Astrocyte of the cerebellum (primary cell): ENCODE data around the gene FSCN2.

Experiments used
- DNase-seq: peaks from one replicate; pipeline ENCODE4 v3.0.0-alpha.2; 2011; ENCODE audit warnings: low read depth
- H3K4me3 ChIP-seq: 2 replicates; pipeline ENCODE4 v1.5.1; 2011; ENCODE audit warnings: mild to moderate bottlenecking, low read depth, low read length, moderate library complexity
- CTCF ChIP-seq: IDR thresholded peaks from 2 replicates; pipeline ENCODE4 v1.5.1; 2012; ENCODE audit warnings: low read length, low read depth, moderate library complexity, mild to moderate bottlenecking; ENCODE audit errors: missing control alignments
- in situ Hi-C: cut with HindIII; loops from 2 replicates; pipeline ENCODE4 v1.10.0; 2017; ENCODE audit warnings: low sequenced_read_pairs

The FSCN2 gene

DNA sequence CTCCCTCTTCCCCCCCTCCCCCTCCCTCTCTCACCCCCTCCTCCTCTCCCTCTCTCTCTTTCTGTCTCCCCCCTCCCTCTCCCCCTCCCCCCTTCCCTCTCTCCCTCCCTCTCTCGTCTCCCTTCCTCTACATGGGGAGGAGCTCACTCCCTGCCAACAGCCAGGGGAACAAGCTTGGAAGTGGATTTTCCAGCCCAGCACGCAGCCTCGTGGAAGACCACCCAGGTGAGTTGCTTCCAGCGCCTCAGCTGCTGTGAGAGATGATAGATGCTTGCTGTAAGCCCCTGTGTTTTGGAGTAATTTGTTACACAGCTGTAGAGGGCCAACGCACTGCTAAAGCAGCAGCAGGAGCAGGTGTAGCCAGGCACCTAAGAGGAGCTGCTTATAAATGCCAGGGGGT lies 36.4 kb upstream of the FSCN2 start:
- H3K4me3 ChIP-seq = no peak overlapping the region

DNA sequence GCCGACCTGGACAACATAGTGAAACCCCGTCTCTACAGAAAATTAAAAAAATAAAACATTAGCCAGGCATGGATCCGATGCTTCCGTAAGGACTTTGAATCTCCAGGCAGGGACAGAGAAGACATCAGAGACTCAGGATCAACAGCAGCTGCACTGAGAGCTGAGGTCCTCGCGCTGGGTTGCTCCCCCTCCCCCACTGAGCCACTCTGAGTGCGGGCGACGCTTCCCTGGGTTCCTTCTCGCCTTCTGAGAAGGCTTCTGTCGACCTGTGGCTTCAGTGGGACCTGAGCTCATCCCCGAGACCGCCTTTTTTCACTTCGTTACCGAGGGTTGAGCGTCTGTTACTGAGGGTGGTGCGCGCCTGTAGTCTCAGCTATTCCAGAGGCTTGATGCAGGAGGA lies 36.0 kb upstream of the FSCN2 start:
- no peak for TF ChIP-seq CTCF
- DNase-seq = no peak
- in situ Hi-C loops = no loop called here
- H3K4me3 ChIP-seq = no peak overlapping the region

More for the DNA sequence above, 36.4 kb upstream of the FSCN2 start:
- no peak for DNase-seq
- no peak for TF ChIP-seq CTCF
- in situ Hi-C loops = no loop called here

GRCh38 chr17:81492706-81493105 lies 35.5 kb upstream of the FSCN2 start:
- TF ChIP-seq CTCF = no peak
- H3K4me3 ChIP-seq = no peak overlapping the region
- no peak for DNase-seq
- in situ Hi-C loops = no loop called here

DNA sequence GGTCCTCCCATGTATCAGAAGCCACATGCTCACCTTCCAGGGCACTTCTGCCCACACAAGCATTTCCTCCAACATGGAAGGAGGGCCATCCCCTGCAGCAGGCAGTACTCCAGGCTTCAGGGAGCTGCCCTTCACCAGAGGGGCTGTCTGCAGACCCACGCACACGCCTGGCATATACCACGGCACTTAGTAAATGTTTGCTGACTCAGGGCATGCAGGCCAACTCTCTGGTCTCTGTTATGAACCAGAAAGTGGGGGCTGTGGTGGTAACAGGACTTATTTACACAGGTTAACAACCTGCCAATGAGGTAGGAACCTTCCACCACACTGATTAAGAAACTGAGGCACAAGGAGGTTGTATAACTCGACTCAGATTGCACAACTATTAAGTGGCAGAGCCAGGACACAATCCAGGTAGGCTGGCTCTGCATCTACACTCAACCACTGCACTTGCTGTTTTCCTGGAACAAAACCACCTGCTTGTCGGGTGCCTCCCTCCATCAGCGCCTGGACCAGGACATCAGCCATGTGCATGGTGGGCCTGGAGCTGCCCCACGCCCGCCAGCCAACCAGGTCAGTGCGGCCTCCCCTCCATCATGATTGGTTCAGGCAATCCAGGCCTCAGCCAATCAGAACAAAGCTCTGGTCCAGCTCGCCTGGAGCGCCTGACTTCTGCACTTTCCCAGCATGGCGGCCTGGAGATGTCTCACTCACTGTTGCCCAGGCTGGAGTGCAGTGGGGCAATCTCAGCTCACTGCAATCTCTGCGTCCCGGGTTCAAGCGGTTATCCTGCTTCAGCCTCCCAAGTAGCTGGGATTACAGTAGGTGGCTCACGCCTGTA lies 34.8 kb upstream of the FSCN2 start:
- no peak for TF ChIP-seq CTCF
- in situ Hi-C loops = no loop called here
- DNase-seq = no peak
- no peak overlapping the region for H3K4me3 ChIP-seq

GRCh38 chr17:81494626-81495377 lies 33.4 kb upstream of the FSCN2 start:
- TF ChIP-seq CTCF = no peak
- in situ Hi-C loops = no loop called here
- no peak overlapping the region for H3K4me3 ChIP-seq
- no peak for DNase-seq

- in situ Hi-C loops = no loop called here
- TF ChIP-seq CTCF = no peak
- H3K4me3 ChIP-seq = no peak overlapping the region
- no peak for DNase-seq
Measured at GRCh38 chr17:81498953-81499600, 29.1 kb upstream of the FSCN2 start.
